ENCODE results near the gene ENTPD1.

Gene ENTPD1

DNA sequence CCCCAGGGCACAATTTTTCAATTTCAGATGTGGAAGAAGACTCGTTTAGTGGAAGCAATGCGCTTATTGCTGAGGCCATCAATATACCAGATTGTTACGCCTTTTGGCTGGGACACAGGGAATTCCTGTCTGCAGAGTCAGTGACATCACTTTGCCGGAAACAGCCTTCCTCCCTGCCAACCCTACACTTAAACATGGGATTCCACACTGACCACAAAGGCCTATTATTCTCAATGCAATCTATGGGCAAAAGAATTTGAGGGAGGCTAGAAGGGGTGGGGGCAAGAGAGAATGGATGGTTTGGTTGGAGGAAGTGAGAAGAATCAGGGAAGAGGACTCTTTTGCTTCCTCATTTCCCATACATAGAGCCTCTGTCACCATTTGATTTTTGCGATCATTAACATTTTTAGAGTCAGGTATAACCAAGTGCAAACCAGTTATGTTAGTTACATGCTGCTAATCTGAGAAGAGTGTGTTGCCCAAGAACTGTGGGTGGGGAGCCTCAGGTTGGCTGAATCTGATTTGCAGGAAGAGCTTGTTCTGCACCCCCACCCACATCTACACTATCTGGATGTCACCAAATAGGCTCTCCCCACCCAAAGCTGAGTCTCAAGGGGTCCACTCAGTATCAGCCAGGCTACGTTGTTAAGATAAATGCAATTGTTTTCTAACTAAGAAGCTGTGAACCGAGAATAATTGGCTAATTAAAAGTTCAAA is 58.2 kb downstream of the ENTPD1 start:
- Histone ChIP-seq H3K4me1 (ENCODE audit: control insufficient read depth, insufficient read depth, low read length, poor library complexity, severe bottlenecking) (peaks cover 17% of the 10 kb centered on the region), H3K4me3 (ENCODE audit: extremely low read depth, insufficient read depth, low read length, poor library complexity, severe bottlenecking) (no peak overlapping the region), H3K27ac (ENCODE audit: low read depth, low read length, severe bottlenecking) (peak overlapping the region; percentile 62), H3K36me3 (ENCODE audit: control insufficient read depth, insufficient read depth, low read length) (no peaks in the 10 kb centered on the region), H3K9me3 (ENCODE audit: control insufficient read depth, low read length) (peaks cover 33% of the 10 kb centered on the region)
- 81 to 93% methylated on average over 5 of the region's 7 CpGs for WGBS, 2 experiments (ENCODE audit: insufficient coverage in 2 of 2)

DNA sequence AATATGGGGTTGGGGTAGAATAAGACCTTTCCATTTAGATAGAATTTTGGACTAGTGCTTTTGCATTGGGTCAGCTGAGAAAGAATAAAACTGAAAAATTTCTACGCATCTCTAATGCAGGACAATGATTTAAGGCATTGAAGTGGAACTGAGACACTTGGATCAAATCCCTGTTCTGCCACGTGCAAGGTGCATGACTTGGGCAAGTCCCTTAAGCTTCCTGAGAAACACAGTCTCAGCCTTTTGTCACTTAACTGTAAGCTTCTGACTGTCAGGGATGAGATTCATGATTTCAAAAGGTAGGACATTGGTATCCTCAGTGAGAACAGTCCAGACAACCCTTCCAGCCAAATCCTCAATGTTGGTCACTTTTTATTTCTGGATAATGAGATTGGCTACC is 59.2 kb downstream of the ENTPD1 start:
- no peak overlapping the region for H3K27ac ChIP-seq (ENCODE audit: low read depth, low read length, severe bottlenecking)

DNA sequence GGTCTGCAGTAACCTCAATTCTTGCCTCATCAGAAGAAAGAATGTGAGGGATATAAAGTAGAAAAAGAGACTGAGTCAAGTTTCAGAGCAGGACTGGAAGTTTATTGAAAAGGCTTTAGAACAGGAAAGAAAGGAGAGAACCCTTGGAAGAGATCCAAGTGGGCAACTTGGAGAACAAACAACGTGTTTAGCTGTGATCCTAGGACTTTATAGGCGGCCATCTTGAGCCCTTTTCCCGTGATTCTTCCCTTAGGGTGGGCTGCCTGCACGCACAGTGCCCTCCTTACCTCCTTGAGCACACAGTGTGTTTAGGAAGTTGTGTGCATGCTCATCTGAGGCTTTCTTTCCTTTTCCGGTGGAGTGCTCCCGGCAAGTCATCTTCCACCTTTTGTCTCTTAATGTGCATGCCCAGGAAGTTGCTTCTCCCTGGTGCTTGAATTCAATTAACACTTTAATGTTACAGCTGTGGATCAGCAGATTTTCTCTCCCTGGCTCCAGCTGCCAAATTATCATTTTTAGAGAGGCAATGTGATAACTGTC is 59.8 kb downstream of the ENTPD1 start:
- peaks cover 28% of the 10 kb centered on the region for H3K9me3 ChIP-seq (ENCODE audit: control insufficient read depth, low read length)
- H3K27ac ChIP-seq (ENCODE audit: low read depth, low read length, severe bottlenecking) = no peak overlapping the region
- H3K36me3 ChIP-seq (ENCODE audit: control insufficient read depth, insufficient read depth, low read length) = no peaks in the 10 kb centered on the region
- 83 to 100% methylated on average over 3 to 5 of the region's 6 CpGs for WGBS, 2 experiments (ENCODE audit: insufficient coverage in 2 of 2)
- peaks cover 27% of the 10 kb centered on the region for H3K4me1 ChIP-seq (ENCODE audit: control insufficient read depth, insufficient read depth, low read length, poor library complexity, severe bottlenecking)
- no peak overlapping the region for H3K4me3 ChIP-seq (ENCODE audit: extremely low read depth, insufficient read depth, low read length, poor library complexity, severe bottlenecking)

More for the DNA sequence above, 59.2 kb downstream of the ENTPD1 start:
- Histone ChIP-seq H3K4me3 (ENCODE audit: extremely low read depth, insufficient read depth, low read length, poor library complexity, severe bottlenecking) (no peak overlapping the region), H3K9me3 (ENCODE audit: control insufficient read depth, low read length) (peaks cover 33% of the 10 kb centered on the region), H3K36me3 (ENCODE audit: control insufficient read depth, insufficient read depth, low read length) (no peaks in the 10 kb centered on the region), H3K4me1 (ENCODE audit: control insufficient read depth, insufficient read depth, low read length, poor library complexity, severe bottlenecking) (peaks cover 27% of the 10 kb centered on the region)
- WGBS, 2 experiments (ENCODE audit: insufficient coverage in 2 of 2) = 88 to 94% methylated on average over 2 of the region's 2 CpGs

DNA sequence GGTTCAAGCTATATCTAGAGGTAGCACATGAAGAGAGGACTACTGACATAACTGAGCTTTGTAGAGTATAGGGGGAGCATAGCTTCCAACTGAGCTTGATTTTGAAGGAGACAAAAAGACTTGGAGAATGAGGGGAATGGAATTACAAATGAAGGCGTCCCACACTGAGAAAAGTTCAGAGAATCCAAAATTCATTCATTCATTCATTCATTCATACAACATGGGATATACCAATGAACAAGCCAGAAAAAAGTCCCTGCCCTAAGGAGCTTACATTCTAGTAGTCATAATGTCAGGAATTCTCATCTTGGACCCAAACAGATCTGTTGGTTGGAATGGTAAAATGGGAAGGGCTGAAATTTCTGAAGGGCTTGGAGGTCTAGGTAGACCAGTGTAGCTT is 62.0 kb downstream of the ENTPD1 start:
- H3K4me3 ChIP-seq (ENCODE audit: extremely low read depth, insufficient read depth, low read length, poor library complexity, severe bottlenecking) = no peak overlapping the region
- no peaks in the 10 kb centered on the region for H3K36me3 ChIP-seq (ENCODE audit: control insufficient read depth, insufficient read depth, low read length)
- H3K4me1 ChIP-seq (ENCODE audit: control insufficient read depth, insufficient read depth, low read length, poor library complexity, severe bottlenecking) = peaks cover 27% of the 10 kb centered on the region
- H3K9me3 ChIP-seq (ENCODE audit: control insufficient read depth, low read length) = peaks cover 18% of the 10 kb centered on the region
- H3K27ac ChIP-seq (ENCODE audit: low read depth, low read length, severe bottlenecking) = no peak overlapping the region
- WGBS, 2 experiments (ENCODE audit: insufficient coverage in 2 of 2) = no CpG with 5 or more reads among the region's 1 CpG

DNA sequence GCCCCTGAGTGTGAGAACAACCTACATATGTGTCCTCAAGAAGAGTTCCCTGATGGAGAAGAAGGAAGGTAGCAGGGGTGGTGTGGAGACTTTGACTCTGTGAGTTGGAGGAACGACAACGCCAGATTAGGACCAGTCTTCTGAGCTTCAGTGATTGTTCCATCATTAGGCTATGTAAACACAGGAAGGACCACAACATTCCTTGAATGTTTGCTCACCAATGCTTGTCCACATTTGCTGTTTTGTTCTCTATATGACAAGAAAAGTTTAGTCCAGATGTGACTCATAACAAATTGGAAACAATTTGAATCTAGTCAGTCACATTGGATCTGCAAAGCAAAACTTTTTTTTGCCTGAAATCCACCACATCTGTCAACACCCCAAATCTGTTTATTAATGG is 62.7 kb downstream of the ENTPD1 start:
- no peaks in the 10 kb centered on the region for H3K36me3 ChIP-seq (ENCODE audit: control insufficient read depth, insufficient read depth, low read length)
- H3K4me3 ChIP-seq (ENCODE audit: extremely low read depth, insufficient read depth, low read length, poor library complexity, severe bottlenecking) = no peak overlapping the region
- 81 to 100% methylated on average over 1 to 2 of the region's 2 CpGs for WGBS, 2 experiments (ENCODE audit: insufficient coverage in 2 of 2)
- H3K27ac ChIP-seq (ENCODE audit: low read depth, low read length, severe bottlenecking) = peak overlapping the region; percentile 45
- H3K4me1 ChIP-seq (ENCODE audit: control insufficient read depth, insufficient read depth, low read length, poor library complexity, severe bottlenecking) = peaks cover 22% of the 10 kb centered on the region
- H3K9me3 ChIP-seq (ENCODE audit: control insufficient read depth, low read length) = peaks cover 18% of the 10 kb centered on the region

DNA sequence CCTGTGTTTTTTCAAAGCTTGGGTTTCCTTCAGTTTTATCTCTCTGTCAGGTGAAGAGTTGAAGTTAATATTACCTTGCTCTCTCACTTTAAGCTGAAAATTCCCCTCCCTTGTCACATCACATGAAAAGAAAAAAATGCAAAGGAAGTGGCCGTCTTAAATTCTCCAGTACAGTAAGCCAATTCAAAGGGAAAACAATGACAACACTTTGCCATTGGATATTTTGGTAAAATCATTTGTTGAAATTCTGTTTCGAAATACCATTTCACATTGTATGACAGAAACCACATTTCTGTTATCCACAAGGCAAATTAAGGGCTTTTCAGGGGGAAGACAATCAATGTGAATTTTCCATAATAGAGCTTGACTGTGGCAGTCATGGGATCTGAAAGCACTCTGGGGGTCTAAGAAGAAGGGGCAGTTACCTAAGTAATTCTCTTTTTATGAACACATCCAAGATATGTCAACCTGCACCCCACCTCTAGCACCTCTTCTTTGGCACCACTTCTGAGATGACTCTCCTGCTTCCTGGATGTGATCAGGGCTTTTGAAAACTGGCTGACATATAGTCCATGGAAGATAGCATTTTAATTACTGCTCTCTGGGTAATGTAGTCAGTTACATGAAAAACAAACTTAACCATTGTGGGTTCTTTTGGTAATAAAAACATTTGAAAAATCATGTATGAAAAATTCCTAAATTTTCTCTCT is 63.8 kb downstream of the ENTPD1 start:
- WGBS, 2 experiments (ENCODE audit: insufficient coverage in 2 of 2) = no CpG with 5 or more reads among the region's 2 CpGs
- Histone ChIP-seq H3K27ac (ENCODE audit: low read depth, low read length, severe bottlenecking) (no peak overlapping the region), H3K36me3 (ENCODE audit: control insufficient read depth, insufficient read depth, low read length) (no peaks in the 10 kb centered on the region), H3K4me1 (ENCODE audit: control insufficient read depth, insufficient read depth, low read length, poor library complexity, severe bottlenecking) (peaks cover 20% of the 10 kb centered on the region), H3K4me3 (ENCODE audit: extremely low read depth, insufficient read depth, low read length, poor library complexity, severe bottlenecking) (no peak overlapping the region), H3K9me3 (ENCODE audit: control insufficient read depth, low read length) (peaks cover 18% of the 10 kb centered on the region)

DNA sequence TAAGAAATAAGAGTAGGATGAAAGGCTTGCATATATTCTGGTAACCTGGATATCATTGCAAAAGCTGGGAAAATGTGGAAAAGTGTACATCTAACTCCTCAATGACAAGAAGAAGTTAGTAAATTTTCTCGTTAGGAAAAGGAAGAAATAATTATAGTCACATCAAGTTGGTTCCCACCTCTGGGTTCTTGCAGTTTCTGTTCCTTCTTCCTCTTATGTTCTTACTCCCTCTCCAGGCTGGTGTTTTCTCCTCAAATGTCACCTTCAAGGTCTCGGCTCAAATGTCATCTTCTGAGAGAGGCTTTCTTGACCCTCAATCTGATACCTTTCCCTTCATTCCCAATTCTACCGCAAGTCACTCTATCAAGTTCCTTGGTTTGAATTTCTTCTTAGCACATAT is 64.4 kb downstream of the ENTPD1 start:
- H3K27ac ChIP-seq (ENCODE audit: low read depth, low read length, severe bottlenecking) = no peak overlapping the region
- WGBS, 2 experiments (ENCODE audit: insufficient coverage in 2 of 2) = 86 to 88% methylated on average over 2 of the region's 3 CpGs
- peaks cover 20% of the 10 kb centered on the region for H3K4me1 ChIP-seq (ENCODE audit: control insufficient read depth, insufficient read depth, low read length, poor library complexity, severe bottlenecking)
- no peaks in the 10 kb centered on the region for H3K36me3 ChIP-seq (ENCODE audit: control insufficient read depth, insufficient read depth, low read length)
- H3K4me3 ChIP-seq (ENCODE audit: extremely low read depth, insufficient read depth, low read length, poor library complexity, severe bottlenecking) = no peak overlapping the region
- H3K9me3 ChIP-seq (ENCODE audit: control insufficient read depth, low read length) = peaks cover 16% of the 10 kb centered on the region

DNA sequence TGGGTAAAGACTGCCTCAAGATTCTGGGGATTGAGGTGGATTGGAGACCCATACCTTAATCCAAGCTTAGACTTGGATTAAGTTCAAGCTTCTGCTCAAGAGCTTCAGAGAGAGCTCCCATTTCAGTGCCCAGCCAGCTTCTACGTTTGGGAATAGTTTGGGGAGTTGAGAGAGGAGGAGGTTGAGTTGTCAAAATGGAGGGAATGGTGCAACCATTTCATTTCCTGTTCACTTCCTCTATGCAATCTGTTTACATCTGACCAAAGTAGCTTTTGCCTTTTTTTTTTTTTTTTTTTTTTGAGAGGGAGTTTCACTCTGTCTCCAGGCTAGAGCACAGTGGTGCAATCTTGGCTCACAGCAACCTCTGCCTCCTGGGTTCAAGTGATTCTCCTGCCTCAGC is 65.8 kb downstream of the ENTPD1 start:
- no peak overlapping the region for H3K4me3 ChIP-seq (ENCODE audit: extremely low read depth, insufficient read depth, low read length, poor library complexity, severe bottlenecking)
- H3K4me1 ChIP-seq (ENCODE audit: control insufficient read depth, insufficient read depth, low read length, poor library complexity, severe bottlenecking) = peaks cover 20% of the 10 kb centered on the region
- H3K27ac ChIP-seq (ENCODE audit: low read depth, low read length, severe bottlenecking) = no peak overlapping the region
- no peaks in the 10 kb centered on the region for H3K36me3 ChIP-seq (ENCODE audit: control insufficient read depth, insufficient read depth, low read length)
- peaks cover 6% of the 10 kb centered on the region for H3K9me3 ChIP-seq (ENCODE audit: control insufficient read depth, low read length)
- no CpG with 5 or more reads among the region's 1 CpG for WGBS, 2 experiments (ENCODE audit: insufficient coverage in 2 of 2)

DNA sequence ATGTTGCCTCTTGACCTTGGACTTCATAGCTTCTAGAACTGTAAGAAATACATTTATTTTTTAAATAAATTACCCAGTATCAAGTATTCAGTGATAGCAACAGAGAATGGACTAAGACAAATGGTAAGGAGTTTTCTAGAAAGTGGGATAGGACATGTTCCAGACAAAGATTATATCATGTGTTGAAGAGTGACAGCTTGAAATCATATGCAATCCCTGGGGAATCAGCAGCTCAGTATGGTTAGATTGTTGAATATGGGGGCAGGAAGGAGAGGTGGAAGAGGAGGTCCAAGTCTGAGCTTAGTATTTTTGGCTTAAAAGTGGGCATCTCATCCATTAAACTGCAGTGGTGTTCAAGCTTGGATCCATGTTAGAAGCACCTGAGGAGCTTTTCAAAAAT is 74.1 kb downstream of the ENTPD1 start:
- H3K27ac ChIP-seq (ENCODE audit: low read depth, low read length, severe bottlenecking) = no peak overlapping the region
- no peaks in the 10 kb centered on the region for H3K4me1 ChIP-seq (ENCODE audit: control insufficient read depth, insufficient read depth, low read length, poor library complexity, severe bottlenecking)
- no peak overlapping the region for H3K4me3 ChIP-seq (ENCODE audit: extremely low read depth, insufficient read depth, low read length, poor library complexity, severe bottlenecking)
- no peaks in the 10 kb centered on the region for H3K36me3 ChIP-seq (ENCODE audit: control insufficient read depth, insufficient read depth, low read length)
- H3K9me3 ChIP-seq (ENCODE audit: control insufficient read depth, low read length) = no peaks in the 10 kb centered on the region

DNA sequence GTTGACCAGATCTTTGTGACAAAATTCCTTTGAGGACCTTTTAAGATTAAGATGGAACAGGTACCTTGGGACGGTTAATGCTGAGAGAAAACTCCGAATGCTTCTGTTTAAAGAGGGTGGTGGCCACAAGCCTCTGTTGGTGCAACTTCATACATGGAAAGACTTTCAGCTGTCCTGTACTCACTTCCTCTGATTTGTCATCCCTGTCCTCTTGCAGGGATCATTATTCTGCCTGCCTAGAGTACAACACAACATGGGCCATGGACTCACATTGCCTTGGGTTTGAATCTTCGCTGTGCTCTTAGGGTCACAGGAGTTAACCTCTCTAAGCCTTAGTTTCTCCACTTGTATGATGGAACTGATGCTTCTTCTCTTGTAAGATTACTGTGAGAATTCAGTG is 75.1 kb downstream of the ENTPD1 start:
- Histone ChIP-seq H3K27ac (ENCODE audit: low read depth, low read length, severe bottlenecking) (no peak overlapping the region), H3K36me3 (ENCODE audit: control insufficient read depth, insufficient read depth, low read length) (no peaks in the 10 kb centered on the region), H3K4me1 (ENCODE audit: control insufficient read depth, insufficient read depth, low read length, poor library complexity, severe bottlenecking) (no peaks in the 10 kb centered on the region), H3K4me3 (ENCODE audit: extremely low read depth, insufficient read depth, low read length, poor library complexity, severe bottlenecking) (no peak overlapping the region), H3K9me3 (ENCODE audit: control insufficient read depth, low read length) (no peaks in the 10 kb centered on the region)
- WGBS, 2 experiments (ENCODE audit: insufficient coverage in 2 of 2) = 100% methylated on average over 2 of the region's 3 CpGs

DNA sequence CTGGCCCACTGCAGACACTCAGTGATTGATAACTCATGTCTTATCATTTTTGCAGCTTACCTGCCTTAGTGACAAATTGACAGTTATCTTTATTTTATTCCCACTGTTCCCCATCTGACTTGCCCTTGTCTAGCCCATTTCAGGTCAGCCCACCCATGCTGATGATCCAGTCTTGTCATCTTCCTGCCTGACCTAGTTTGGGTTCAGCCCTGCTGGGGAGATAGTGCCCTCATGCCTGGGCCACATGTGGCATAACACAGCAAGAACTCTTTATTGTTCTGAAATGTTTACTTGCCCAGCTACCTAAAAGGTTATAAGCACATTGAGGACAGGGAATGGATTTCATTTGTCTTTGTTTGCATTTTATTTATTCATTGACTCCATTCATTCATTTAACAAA is 75.6 kb downstream of the ENTPD1 start:
- Histone ChIP-seq H3K4me1 (ENCODE audit: control insufficient read depth, insufficient read depth, low read length, poor library complexity, severe bottlenecking) (peaks cover 2% of the 10 kb centered on the region), H3K27ac (ENCODE audit: low read depth, low read length, severe bottlenecking) (no peak overlapping the region), H3K9me3 (ENCODE audit: control insufficient read depth, low read length) (no peaks in the 10 kb centered on the region), H3K4me3 (ENCODE audit: extremely low read depth, insufficient read depth, low read length, poor library complexity, severe bottlenecking) (no peak overlapping the region), H3K36me3 (ENCODE audit: control insufficient read depth, insufficient read depth, low read length) (no peaks in the 10 kb centered on the region)
